SKM-1 (cell line): ENCODE data around the gene YY2.
"Not testable (repeated sequence)": the region's sequence is repeated elsewhere in the genome, so short reads cannot be mapped to it uniquely, and the experiment has no call there.

ENCODE experiments used
- DNase-seq: peaks from one replicate; lab custom pipeline; 2025; ENCODE audit not compliant: unreplicated experiment; lab: John Stamatoyannopoulos, UW

The YY2 gene

GRCh38 chrX:21874182-21874581 lies 18.4 kb downstream of the YY2 start:
- DNase-seq: not testable (repeated sequence)

GRCh38 chrX:21875013-21875412 lies 19.2 kb downstream of the YY2 start:
- DNase-seq: no peak

GRCh38 chrX:21881881-21882574 lies 26.2 kb downstream of the YY2 start:
- no peak for DNase-seq

- no peak for DNase-seq
Measured at GRCh38 chrX:21883258-21883657, 27.5 kb downstream of the YY2 start.

GRCh38 chrX:21885568-21885967 lies 29.8 kb downstream of the YY2 start:
- no peak for DNase-seq

- no peak for DNase-seq
Measured at GRCh38 chrX:21905313-21905712, 49.5 kb downstream of the YY2 start.

- DNase-seq: no peak
Measured at GRCh38 chrX:21905953-21906352, 50.2 kb downstream of the YY2 start.

GRCh38 chrX:21907260-21907659 lies 51.5 kb downstream of the YY2 start:
- no peak for DNase-seq
